Coronary artery (tissue), 2 donors: Measurements from ENCODE around the gene MYLIP.

ENCODE experiments used
- DNase-seq: peaks from one replicate; pipeline ENCODE4 v3.0.0-alpha.2; 2017; ENCODE audit warnings: low spot score
- H3K27ac ChIP-seq, 2 donors: fragments of 200-600 bp; sonication (generic); one replicate each; pipeline ENCODE4 v1.5.1; 2016 to 2019
- H3K4me3 ChIP-seq: fragments of 200-600 bp; sonication (generic); 2 replicates; pipeline ENCODE4 v1.5.1; 2016; ENCODE audit warnings: mild to moderate bottlenecking, moderate library complexity
- CTCF ChIP-seq: fragments of 200-600 bp; sonication (generic); IDR thresholded peaks from one replicate; pipeline ENCODE4 v1.5.1; 2019; ENCODE audit warnings: antibody characterized with exemption

The MYLIP gene

GRCh38 chr6:16183187-16183664, 54.3 kb downstream of the MYLIP start:
- H3K27ac ChIP-seq, result peak overlapping the region in 1 of 2 donors; percentile 61

GRCh38 chr6:16184129-16184528, 55.2 kb downstream of the MYLIP start:
- Histone ChIP-seq H3K4me3 (no peak overlapping the region), H3K27ac (peak overlapping the region in 1 of 2 donors; percentile 47)
- no peak for TF ChIP-seq CTCF
- DNase-seq, result no peak

More at GRCh38 chr6:16183187-16183664, 54.3 kb downstream of the MYLIP start:
- DNase-seq, result no peak
- no peak overlapping the region for H3K4me3 ChIP-seq
- peak; percentile 45 for TF ChIP-seq CTCF

GRCh38 chr6:16184551-16184950, 55.7 kb downstream of the MYLIP start:
- no peak for TF ChIP-seq CTCF
- H3K4me3 ChIP-seq, result no peak overlapping the region
- H3K27ac ChIP-seq, result peak overlapping the region in 1 of 2 donors; percentile 47
- no peak for DNase-seq

GRCh38 chr6:16187176-16187575, 58.3 kb downstream of the MYLIP start:
- no peak overlapping the region for H3K4me3 ChIP-seq
- DNase-seq, result no peak
- peak overlapping the region; percentile 11 to 78 for H3K27ac ChIP-seq
- TF ChIP-seq CTCF, result no peak

GRCh38 chr6:16190214-16190613, 61.3 kb downstream of the MYLIP start:
- H3K27ac ChIP-seq, result peak overlapping the region; percentile 59 to 79
- DNase-seq, result no peak
- no peak for TF ChIP-seq CTCF
- H3K4me3 ChIP-seq, result no peak overlapping the region

GRCh38 chr6:16196260-16196983, 67.5 kb downstream of the MYLIP start:
- H3K27ac ChIP-seq, result no peak overlapping the region
- no peak overlapping the region for H3K4me3 ChIP-seq
- TF ChIP-seq CTCF, result no peak
- DNase-seq, result no peak

GRCh38 chr6:16196984-16197546, 68.2 kb downstream of the MYLIP start:
- no peak for DNase-seq
- TF ChIP-seq CTCF, result no peak
- peak overlapping the region in 1 of 2 donors; percentile 5 for H3K27ac ChIP-seq
- no peak overlapping the region for H3K4me3 ChIP-seq
